Esophagus (tissue), 2 donors: Measurements from ENCODE around the gene DPYSL3. TPM values are rescaled to one million over a fixed set of nuclear protein-coding genes. Genes with fewer than 3 reads are reported as not detected.

Experiments
- H3K27ac ChIP-seq, 2 donors: one replicate each; pipeline ENCODE4 v1.5.1; 2013; ENCODE audit warnings: low read depth in 2 of 2, mild to moderate bottlenecking in 2 of 2, inconsistent platforms in 1 of 2, low read length in 1 of 2, moderate library complexity in 1 of 2
- H3K27me3 ChIP-seq, 2 donors: one replicate each; pipeline ENCODE4 v1.6.1; 2013; ENCODE audit warnings: low read length in 2 of 2, control low read depth in 1 of 2, mild to moderate bottlenecking in 1 of 2; ENCODE audit not compliant: insufficient read depth in 2 of 2, control insufficient read depth in 1 of 2
- H3K36me3 ChIP-seq, 2 donors: one replicate each; pipeline ENCODE4 v1.6.1; 2013; ENCODE audit warnings: low read length in 1 of 2; ENCODE audit not compliant: control insufficient read depth in 2 of 2, insufficient read depth in 2 of 2
- H3K4me1 ChIP-seq, 2 donors: one replicate each; pipeline ENCODE4 v1.6.1; 2013; ENCODE audit warnings: low read length in 1 of 2; ENCODE audit not compliant: control insufficient read depth in 2 of 2, insufficient read depth in 2 of 2
- H3K4me3 ChIP-seq, 2 donors: one replicate each; pipeline ENCODE4 v1.5.1; 2013; ENCODE audit warnings: low read length in 2 of 2, mild to moderate bottlenecking in 2 of 2, low read depth in 1 of 2, moderate library complexity in 1 of 2
- H3K9me3 ChIP-seq, 2 donors: one replicate each; pipeline ENCODE4 v1.6.1; 2013; ENCODE audit warnings: mild to moderate bottlenecking in 2 of 2, low read depth in 1 of 2, low read length in 1 of 2, moderate library complexity in 1 of 2; ENCODE audit not compliant: control insufficient read depth in 2 of 2, insufficient read depth in 1 of 2
- WGBS, 2 donors: extraction: QIAGEN DNeasy Blood & Tissue Kit; methylation state at CpG; one replicate each; pipeline ENCODE4 v1.1.7; 2013; 5-methylcytosine and 5-hydroxymethylcytosine counted together
- polyA plus RNA-seq, 2 donors: library from polyadenylated mRNA; stranded (reverse); fragments of 200-250 nt; gene quantifications; one replicate each; pipeline ENCODE4 v1.2.3, GENCODE V29; 2013
- donor health status: healthy with polysubstance abuse.
- donor health status: Bipolar disorder and iron deficiency.

Gene DPYSL3
- polyA plus RNA-seq, 2 donors: 7.2 to 22.1 TPM

DNA sequence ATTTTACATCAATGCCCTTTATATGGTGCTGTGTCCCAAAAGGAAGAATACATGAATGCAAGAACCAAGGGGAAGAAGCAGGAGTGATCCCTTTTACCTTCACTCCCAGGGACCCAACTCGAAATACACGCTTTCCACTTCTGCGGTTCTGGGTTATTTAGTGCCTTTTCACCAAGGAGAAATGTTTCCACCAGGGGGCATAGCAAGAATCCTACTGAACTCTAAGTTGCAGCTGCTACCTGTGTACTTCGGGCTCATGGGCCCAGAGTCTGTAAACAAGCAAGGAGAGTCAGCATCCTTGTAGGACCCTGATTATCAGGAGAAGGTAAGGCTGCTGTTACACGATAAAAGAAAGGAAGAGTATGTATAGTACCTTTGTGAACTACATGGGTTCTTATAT lies 45.7 kb downstream of the DPYSL3 start:
- H3K4me1 ChIP-seq: no peaks in the 10 kb centered on the region
- 69 to 76% methylated on average over 5 of the region's 5 CpGs for WGBS, 2 donors
- H3K4me3 ChIP-seq: no peak overlapping the region
- no peaks in the 10 kb centered on the region for H3K36me3 ChIP-seq
- no peaks in the 10 kb centered on the region for H3K9me3 ChIP-seq
- H3K27me3 ChIP-seq: no peaks in the 10 kb centered on the region
- no peak overlapping the region for H3K27ac ChIP-seq

DNA sequence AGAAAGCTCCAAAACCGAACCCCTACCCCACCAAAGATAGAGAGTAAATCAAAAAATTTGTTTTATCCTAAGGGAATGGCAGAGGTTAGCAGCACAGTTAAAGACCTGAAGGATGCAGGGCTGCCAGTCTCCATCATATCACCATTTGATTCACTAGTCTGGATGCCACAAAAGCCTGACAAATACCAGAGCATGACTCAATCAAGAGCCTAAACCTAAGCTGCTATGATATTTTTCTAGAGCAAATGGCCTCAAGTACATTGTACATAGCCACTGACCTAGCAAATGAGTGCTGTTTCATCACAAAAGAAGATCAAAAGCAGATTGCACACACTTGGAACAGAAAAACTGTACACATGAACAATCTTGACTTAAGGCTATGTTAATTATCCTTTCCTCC lies 48.0 kb downstream of the DPYSL3 start:
- Histone ChIP-seq H3K9me3 (no peaks in the 10 kb centered on the region), H3K27me3 (no peaks in the 10 kb centered on the region), H3K4me3 (no peak overlapping the region), H3K36me3 (no peaks in the 10 kb centered on the region), H3K27ac (no peak overlapping the region), H3K4me1 (no peaks in the 10 kb centered on the region)
- WGBS, 2 donors: 84 to 92% methylated on average over 1 of the region's 1 CpG

DNA sequence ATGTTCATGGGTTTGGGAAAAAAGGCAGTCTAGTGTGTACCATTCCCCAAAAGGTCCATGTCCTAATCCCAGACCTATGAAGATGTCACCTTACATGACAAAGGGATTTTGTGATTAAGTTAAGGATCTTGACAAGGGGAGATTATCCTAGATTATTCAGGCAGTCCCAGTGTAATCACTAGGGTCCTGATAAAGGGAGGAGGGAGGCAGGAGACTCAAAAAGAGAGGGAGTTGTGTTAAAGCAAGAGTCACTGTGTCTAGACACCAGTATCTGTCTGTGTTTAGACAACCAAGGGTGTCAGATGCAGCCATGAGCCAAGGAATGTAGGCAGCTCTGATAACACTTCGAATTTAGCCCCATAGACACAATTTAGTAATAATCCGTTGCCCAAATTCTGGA lies 49.5 kb downstream of the DPYSL3 start:
- Histone ChIP-seq H3K27me3 (no peaks in the 10 kb centered on the region), H3K36me3 (no peaks in the 10 kb centered on the region), H3K9me3 (no peaks in the 10 kb centered on the region), H3K27ac (no peak overlapping the region), H3K4me1 (no peaks in the 10 kb centered on the region), H3K4me3 (no peak overlapping the region)
- WGBS, 2 donors: 78 to 85% methylated on average over 2 of the region's 2 CpGs

DNA sequence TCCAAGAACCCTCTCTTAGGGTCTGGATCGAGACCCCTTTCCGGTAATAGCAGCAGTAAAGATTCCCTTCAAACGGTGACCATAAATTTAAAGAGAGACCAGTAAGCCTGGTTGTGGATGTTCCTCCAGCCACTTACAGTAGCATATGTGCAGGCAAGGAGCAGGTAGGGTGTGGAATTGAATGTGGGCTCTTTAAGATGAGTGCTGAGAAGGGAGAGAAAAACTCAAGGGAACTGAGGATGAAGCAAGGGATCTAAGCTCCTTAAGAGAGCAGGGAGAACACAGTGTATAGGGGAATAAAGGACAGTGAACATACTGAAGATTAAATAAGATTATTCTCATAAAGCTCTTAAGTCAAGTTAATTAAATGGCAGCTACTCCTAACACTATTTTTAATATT lies 51.3 kb downstream of the DPYSL3 start:
- Histone ChIP-seq H3K27me3 (no peaks in the 10 kb centered on the region), H3K9me3 (no peaks in the 10 kb centered on the region), H3K36me3 (no peaks in the 10 kb centered on the region), H3K27ac (no peak overlapping the region), H3K4me1 (no peaks in the 10 kb centered on the region), H3K4me3 (no peak overlapping the region)
- WGBS, 2 donors: 90 to 97% methylated on average over 3 of the region's 3 CpGs

DNA sequence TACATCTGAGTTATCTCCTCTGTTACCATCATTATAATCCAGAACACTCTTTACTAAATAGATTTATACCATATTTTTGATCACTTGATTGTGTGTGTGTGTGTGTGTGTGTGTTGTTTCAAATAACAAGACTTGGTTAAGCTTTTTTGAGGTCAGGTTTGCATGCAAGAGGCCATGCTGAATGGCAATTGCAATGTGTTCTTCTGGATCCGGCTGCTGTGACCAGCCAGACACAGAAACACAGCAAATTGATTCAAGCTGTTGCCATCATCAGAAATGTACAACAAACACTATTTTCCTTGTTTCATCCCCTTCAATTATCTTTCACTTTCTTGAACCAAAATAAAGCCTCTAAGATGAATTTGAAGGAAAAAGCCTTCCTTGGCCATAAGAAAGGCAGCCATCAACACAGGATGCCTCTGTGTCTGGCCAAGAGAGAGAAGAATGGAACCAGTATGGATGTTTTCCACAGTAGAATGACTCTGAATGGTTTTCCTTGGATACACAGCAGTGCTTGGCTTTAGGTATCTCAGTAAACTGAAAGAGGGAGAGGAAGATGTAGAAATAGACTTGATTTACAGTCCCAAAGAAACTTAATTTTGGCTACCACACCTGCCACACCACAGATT lies 53.9 kb downstream of the DPYSL3 start:
- WGBS, 2 donors: 55 to 79% methylated on average over 1 of the region's 1 CpG
- Histone ChIP-seq H3K9me3 (peaks cover 0 to 2% of the 10 kb centered on the region in 2 donors), H3K27ac (peak overlapping the region in 1 of 2 donors; percentile 33), H3K27me3 (no peaks in the 10 kb centered on the region), H3K4me1 (peaks cover 2 to 3% of the 10 kb centered on the region in 2 donors), H3K36me3 (no peaks in the 10 kb centered on the region), H3K4me3 (no peak overlapping the region)

DNA sequence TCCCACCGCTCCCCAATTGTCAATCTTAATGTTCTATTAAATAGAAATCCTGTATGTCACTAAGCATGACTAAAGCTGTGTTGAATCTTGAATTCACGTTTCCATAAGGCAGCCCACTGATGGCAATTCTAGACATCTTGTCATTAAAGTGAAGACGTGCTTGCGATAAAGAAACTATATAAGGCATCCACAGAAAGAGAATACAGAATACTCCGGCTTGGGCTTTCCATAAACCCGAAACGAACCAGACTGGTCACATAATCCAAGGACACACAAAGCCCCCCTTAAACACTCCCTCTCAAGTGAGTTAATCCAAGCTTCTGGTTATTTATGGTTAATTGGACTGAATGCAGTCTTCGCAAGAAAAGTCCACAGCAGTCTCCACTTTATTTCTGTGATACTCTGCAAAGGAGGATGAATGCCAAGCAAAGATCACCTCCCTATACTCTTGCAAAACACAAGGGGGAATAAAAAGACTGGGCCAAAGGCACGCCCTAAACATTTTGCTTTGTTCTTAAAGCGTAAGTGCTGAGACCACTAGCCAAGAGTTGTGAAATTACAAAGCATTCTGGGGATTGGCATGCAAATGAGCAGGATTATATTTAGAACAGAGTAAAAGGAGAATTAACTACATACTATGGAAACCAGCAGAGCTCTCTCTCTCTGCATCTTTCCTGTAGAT lies 54.7 kb downstream of the DPYSL3 start:
- no peaks in the 10 kb centered on the region for H3K27me3 ChIP-seq
- no peak overlapping the region for H3K4me3 ChIP-seq
- no peaks in the 10 kb centered on the region for H3K36me3 ChIP-seq
- 36 to 53% methylated on average over 10 of the region's 10 CpGs for WGBS, 2 donors
- H3K4me1 ChIP-seq: peaks cover 2 to 3% of the 10 kb centered on the region in 2 donors
- H3K9me3 ChIP-seq: peaks cover 0 to 2% of the 10 kb centered on the region in 2 donors
- peak overlapping the region in 1 of 2 donors; percentile 9 for H3K27ac ChIP-seq

DNA sequence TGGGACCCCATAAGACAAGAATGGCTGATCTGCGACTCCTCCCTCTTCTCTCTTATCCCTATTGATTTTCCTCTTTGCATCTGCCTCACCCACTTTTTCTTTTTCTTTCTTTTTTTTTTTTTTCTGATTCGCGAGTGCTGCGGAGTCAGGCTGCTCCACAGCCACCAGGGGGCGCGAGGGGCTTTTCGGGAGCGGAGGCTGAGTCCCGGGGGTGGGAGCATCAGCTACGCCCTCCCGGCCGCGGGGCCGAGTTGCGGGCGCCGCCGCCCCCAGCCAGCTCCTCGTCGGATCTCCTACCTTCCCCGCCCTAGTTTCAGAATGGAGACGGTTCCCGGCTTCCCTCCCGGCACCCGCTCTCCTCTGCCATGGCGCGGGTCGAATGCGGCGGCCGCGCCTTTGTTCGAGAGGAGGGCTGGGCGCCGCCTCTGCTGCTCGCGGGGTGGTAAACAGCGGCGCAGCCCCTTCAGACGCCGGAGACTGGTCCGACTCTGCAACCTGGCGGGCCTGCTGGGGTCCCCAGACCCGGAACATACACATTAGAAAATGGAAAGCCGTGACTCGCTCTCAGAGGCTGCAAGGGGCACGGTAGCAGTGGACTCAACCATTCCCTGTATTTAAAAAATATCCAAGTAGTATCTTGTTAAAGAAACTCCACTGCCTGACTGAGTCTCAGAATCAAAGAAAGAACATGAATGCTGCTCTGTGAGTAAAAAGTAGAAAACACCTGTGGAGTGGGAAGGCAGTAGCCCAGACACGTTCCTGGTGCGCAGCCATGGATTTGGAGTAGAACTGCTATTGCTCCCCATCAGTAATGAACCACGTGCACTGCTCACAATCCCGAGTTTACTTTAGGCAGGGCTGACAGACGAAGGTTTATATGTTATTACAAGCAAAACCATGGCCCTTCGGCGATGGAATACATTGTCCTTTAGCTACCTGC lies 55.7 kb downstream of the DPYSL3 start:
- peaks cover 2 to 3% of the 10 kb centered on the region in 2 donors for H3K4me1 ChIP-seq
- no peaks in the 10 kb centered on the region for H3K36me3 ChIP-seq
- peak overlapping the region; percentile 86 to 90 for H3K27ac ChIP-seq
- H3K27me3 ChIP-seq: no peaks in the 10 kb centered on the region
- H3K4me3 ChIP-seq: peak overlapping the region; percentile 60 to 64
- WGBS, 2 donors: 3% methylated on average over 53 to 54 of the region's 54 CpGs
- peaks cover 0 to 2% of the 10 kb centered on the region in 2 donors for H3K9me3 ChIP-seq

DNA sequence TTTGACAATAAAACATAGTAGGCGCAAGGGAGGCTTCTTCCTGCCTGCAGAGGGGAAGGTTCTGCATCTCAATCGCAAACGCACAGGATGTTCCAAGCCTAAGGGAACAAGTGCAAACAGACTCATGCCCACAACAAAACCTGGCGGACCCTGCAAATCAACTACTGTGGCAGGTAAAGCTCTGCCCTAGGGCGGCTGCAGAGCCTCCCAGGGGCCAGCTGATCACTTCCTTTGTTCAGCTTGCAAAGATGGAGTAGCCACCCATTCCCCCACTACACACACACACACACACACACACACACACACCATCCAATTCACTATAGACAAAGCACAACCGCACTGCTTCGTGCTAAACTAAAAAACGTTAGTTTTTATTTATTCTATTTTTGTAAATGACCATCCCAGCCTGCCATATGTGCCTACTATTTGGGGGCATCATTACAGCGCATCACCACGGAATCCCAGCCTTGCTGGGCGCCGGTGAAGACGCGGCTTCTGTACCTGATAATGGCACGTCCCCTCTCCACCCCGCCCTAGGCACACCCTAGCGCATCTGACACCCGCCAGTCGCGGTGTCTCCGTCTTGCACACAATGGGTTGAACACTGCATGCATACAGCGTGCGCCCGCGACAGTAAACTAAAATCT lies 57.6 kb downstream of the DPYSL3 start:
- H3K27ac ChIP-seq: peak overlapping the region; percentile 69 to 83
- H3K4me3 ChIP-seq: peak overlapping the region; percentile 60 to 64
- no peaks in the 10 kb centered on the region for H3K36me3 ChIP-seq
- H3K27me3 ChIP-seq: no peaks in the 10 kb centered on the region
- H3K9me3 ChIP-seq: peaks cover 0 to 2% of the 10 kb centered on the region in 2 donors
- peaks cover 2 to 3% of the 10 kb centered on the region in 2 donors for H3K4me1 ChIP-seq
- 12 to 20% methylated on average over 25 of the region's 25 CpGs for WGBS, 2 donors

DNA sequence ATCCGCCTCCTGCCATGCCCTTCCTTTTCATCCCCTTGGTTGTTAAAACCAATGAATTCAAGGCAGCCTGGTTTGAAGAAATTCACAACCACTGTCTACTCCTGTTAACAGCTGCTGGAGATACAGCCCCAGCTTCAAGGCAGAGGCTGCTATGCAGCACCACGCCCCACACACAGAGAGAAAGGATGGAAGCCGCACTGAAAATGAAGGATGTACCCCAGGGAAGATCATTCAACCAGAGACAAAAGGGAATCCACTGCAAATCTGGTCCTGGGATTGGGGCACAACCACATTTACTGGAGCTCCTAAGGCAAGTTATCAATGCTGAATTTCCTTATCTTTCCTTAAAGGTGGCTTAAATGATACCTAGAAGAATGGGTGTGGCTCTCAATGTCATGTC lies 58.7 kb downstream of the DPYSL3 start:
- H3K27ac ChIP-seq: no peak overlapping the region
- peaks cover 0 to 2% of the 10 kb centered on the region in 2 donors for H3K9me3 ChIP-seq
- H3K36me3 ChIP-seq: no peaks in the 10 kb centered on the region
- WGBS, 2 donors: 85 to 87% methylated on average over 3 of the region's 3 CpGs
- H3K4me3 ChIP-seq: peak overlapping the region in 1 of 2 donors; percentile 8
- H3K27me3 ChIP-seq: no peaks in the 10 kb centered on the region
- peaks cover 2 to 3% of the 10 kb centered on the region in 2 donors for H3K4me1 ChIP-seq
